B cell (primary cell): ENCODE results near the gene CD200R1L. TPM values are rescaled to one million over a fixed set of nuclear protein-coding genes. Genes with fewer than 3 reads are reported as not detected.

Experiments used
- ATAC-seq: fragments of 200-7000 bp; cut with Tn5 transposase; one replicate; pipeline ENCODE4 v1.10.0; 2021; ENCODE audit warnings: low read depth, mild to moderate bottlenecking, moderate number of reproducible peaks, moderate library complexity
- CTCF ChIA-PET: fragments of 350-600 bp; sonication (Branson Sonifier 250); formaldehyde crosslinking; loops from one replicate; lab custom pipeline; 2021; ENCODE audit warnings: antibody characterized with exemption, inconsistent platforms; lab: Charles Lee
- POLR2A ChIA-PET: fragments of 350-600 bp; sonication (Branson Sonifier 250); formaldehyde crosslinking; loops from one replicate; lab custom pipeline; 2021; ENCODE audit warnings: antibody characterized with exemption; lab: Charles Lee
- DNase-seq: peaks from one replicate; pipeline ENCODE4 v3.0.0; 2013
- H2AFZ ChIP-seq: 2 replicates; pipeline ENCODE4 v1.6.1; 2012; ENCODE audit warnings: mild to moderate bottlenecking, low read depth, low read length; ENCODE audit not compliant: insufficient read depth, poor library complexity, severe bottlenecking
- H3K27ac ChIP-seq, 2 donors: 1 replicate in 1 of 2; 2 replicates in 1 of 2; pipeline ENCODE4 v1.5.1; 2012 to 2013; ENCODE audit warnings: low read length in 2 of 2, mild to moderate bottlenecking in 2 of 2, moderate library complexity in 1 of 2
- H3K27me3 ChIP-seq, 4 experiments: fragments of 200-600 bp in 1 of 4; sonication (generic) in 1 of 4; replicated peaks in 1 of 4; 1 replicate in 2 of 4; 2 replicates in 2 of 4; pipeline versions ENCODE4 v1.6.1 to v1.7.0; 2013 to 2016; ENCODE audit warnings: low read length in 3 of 4, mild to moderate bottlenecking in 2 of 4, mixed read lengths in 1 of 4, moderate library complexity in 1 of 4; ENCODE audit not compliant: insufficient read depth in 4 of 4, control insufficient read depth in 3 of 4; ENCODE audit errors: control extremely low read depth in 1 of 4
- H3K36me3 ChIP-seq, 2 experiments: replicated peaks in 1 of 2; 1 replicate in 1 of 2; 2 replicates in 1 of 2; pipeline versions ENCODE4 v1.6.1 to v1.7.1; 2013; ENCODE audit warnings: low read length in 1 of 2; ENCODE audit not compliant: insufficient read depth in 2 of 2, control insufficient read depth in 1 of 2; ENCODE audit errors: control extremely low read depth in 1 of 2, extremely low read depth in 1 of 2
- H3K4me1 ChIP-seq, 2 donors: fragments of 200-600 bp in 1 of 2; sonication (generic) in 1 of 2; 1 replicate in 1 of 2; 2 replicates in 1 of 2; pipeline versions ENCODE4 v1.5.1 to v1.6.1; 2013 to 2017; ENCODE audit warnings: low read length in 2 of 2; ENCODE audit not compliant: control insufficient read depth in 2 of 2, insufficient read depth in 2 of 2
- H3K4me2 ChIP-seq: replicated peaks from 2 replicates; pipeline ENCODE3; 2012; ENCODE audit warnings: mild to moderate bottlenecking, low read depth, low read length; ENCODE audit not compliant: poor library complexity, severe bottlenecking
- H3K4me3 ChIP-seq, 5 experiments: fragments of 200-600 bp in 1 of 5; sonication (generic) in 1 of 5; 1 replicate in 3 of 5; 2 replicates in 2 of 5; pipeline versions ENCODE4 v1.5.1 to v1.7.0; 2011 to 2016; ENCODE audit warnings: low read length in 4 of 5, mild to moderate bottlenecking in 4 of 5, low read depth in 2 of 5, control low read depth in 1 of 5, moderate library complexity in 1 of 5; ENCODE audit not compliant: insufficient read depth in 1 of 5; ENCODE audit errors: control extremely low read depth in 1 of 5, extremely low read depth in 1 of 5
- H3K79me2 ChIP-seq: fragments of 200-600 bp; sonication (generic); one replicate; pipeline ENCODE4 v1.6.0; 2016; ENCODE audit warnings: low read length; ENCODE audit not compliant: control insufficient read depth, insufficient read depth
- H3K9ac ChIP-seq: fragments of 200-600 bp; sonication (generic); 2 replicates; pipeline ENCODE4 v1.6.1; 2017; ENCODE audit warnings: mild to moderate bottlenecking, low read length, moderate library complexity
- H3K9me3 ChIP-seq, 3 donors: one replicate each; pipeline versions ENCODE4 v1.6.1 to v1.7.1; 2013; ENCODE audit warnings: low read length in 2 of 3; ENCODE audit not compliant: control insufficient read depth in 2 of 3, insufficient read depth in 1 of 3; ENCODE audit errors: control extremely low read depth in 1 of 3
- H4K20me1 ChIP-seq: 2 replicates; pipeline ENCODE4 v1.6.0; 2012; ENCODE audit warnings: mild to moderate bottlenecking, low read length; ENCODE audit not compliant: insufficient read depth, control insufficient read depth, poor library complexity, severe bottlenecking
- H3K27ac Mint-ChIP-seq: one replicate; pipeline ENCODE4 v1.8.0; 2021; ENCODE audit warnings: mixed read lengths
- H3K27me3 Mint-ChIP-seq: one replicate; pipeline ENCODE4 v1.8.0; 2021; ENCODE audit warnings: mixed read lengths
- H3K4me1 Mint-ChIP-seq: one replicate; pipeline ENCODE4 v1.8.0; 2021; ENCODE audit warnings: mixed read lengths
- H3K4me3 Mint-ChIP-seq: one replicate; pipeline ENCODE4 v1.8.0; 2021; ENCODE audit warnings: mixed read lengths
- H3K9me3 Mint-ChIP-seq: one replicate; pipeline ENCODE4 v1.8.0; 2022; ENCODE audit warnings: mixed read lengths; ENCODE audit not compliant: insufficient read depth
- EZH2 ChIP-seq: IDR thresholded peaks from 2 replicates; pipeline ENCODE4 v1.6.1; 2012; ENCODE audit warnings: borderline replicate concordance, low read depth, mild to moderate bottlenecking, moderate library complexity, low read length; ENCODE audit not compliant: insufficient read depth, poor library complexity, severe bottlenecking
- WGBS: methylation state at CpG from one replicate; pipeline ENCODE4 v1.1.5; 2013; ENCODE audit warnings: missing lambda C conversion rate; ENCODE audit not compliant: insufficient coverage; 5-methylcytosine and 5-hydroxymethylcytosine counted together
- intact Hi-C: fragments of 100-400 bp; cut with micrococcal nuclease; formaldehyde crosslinking; loops from one replicate; pipeline ENCODE4 v1.10.0; 2022
- polyA plus RNA-seq: library from polyadenylated mRNA; depleted of rRNA; stranded (reverse); fragments of >200 nt; gene quantifications from 2 replicates; pipeline ENCODE4 v1.2.3, GENCODE V29; 2012
- total RNA-seq, 2 donors: library from RNA; stranded (reverse); fragments of 120-200 nt in 1 of 2; gene quantifications; 1 replicate in 1 of 2; 2 replicates in 1 of 2; pipeline versions ENCODE4 v1.2.3 to v1.2.4, GENCODE V29; 2013 to 2022
- TF ChIP-seq, protein P1 (sequence below): fragments of 200-600 bp; IDR thresholded peaks from one replicate; pipeline ENCODE4 v1.8.0; 2022; ENCODE audit warnings: antibody characterized with exemption, mild to moderate bottlenecking

The CD200R1L gene
- total and polyA plus RNA-seq, 2 donors (not counting 1 experiment from before 2014, with no cell fraction given) = not detected

DNA sequence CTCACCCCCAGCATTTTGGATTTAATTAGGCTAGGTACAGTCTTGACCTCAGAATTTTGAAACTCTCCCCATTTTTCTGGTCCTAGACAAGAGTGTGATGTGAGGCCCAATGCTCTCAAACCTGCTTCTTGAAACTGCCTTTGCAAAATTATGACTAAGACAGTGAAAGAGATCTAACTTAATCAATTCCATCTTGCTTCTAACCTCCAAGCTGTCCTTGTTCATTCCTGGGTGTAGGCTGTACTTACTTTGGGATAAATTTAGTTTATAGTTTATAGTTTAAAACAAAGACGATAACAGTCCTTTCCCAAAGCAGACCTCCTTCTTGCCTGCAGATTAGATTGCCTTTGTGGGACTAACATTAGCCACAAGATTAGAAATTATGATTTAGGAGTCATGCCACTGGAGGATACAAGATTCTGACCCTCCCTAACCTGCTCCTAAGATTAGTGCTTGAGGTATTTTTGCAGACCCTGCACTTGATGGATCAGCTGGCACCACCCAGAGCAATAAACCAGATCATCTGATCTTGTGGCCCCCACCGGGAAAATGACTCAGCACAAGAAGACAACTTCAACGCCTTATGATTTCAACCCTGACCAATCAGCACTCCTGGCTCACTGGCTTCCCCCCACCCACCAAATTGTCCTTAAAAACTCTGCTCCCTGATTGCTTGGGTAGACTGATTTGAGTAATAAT lies 59.6 kb downstream of the CD200R1L start:
- Histone ChIP-seq H4K20me1 (no peaks in the 10 kb centered on the region), H3K9ac (no peak overlapping the region), H3K36me3 (peaks cover 0 to 1% of the 10 kb centered on the region in 2 experiments), H3K4me1 (no peaks in the 10 kb centered on the region), H2AFZ (no peak overlapping the region), H3K27ac (no peak overlapping the region), H3K79me2 (no peaks in the 10 kb centered on the region), H3K4me3 (no peak overlapping the region), H3K4me2 (no peak overlapping the region), H3K9me3 (peaks cover 0 to 8% (median 8%) of the 10 kb centered on the region in 3 donors), H3K27me3 (no peaks in the 10 kb centered on the region)
- ATAC-seq = no peak
- ChIA-PET POLR2A (no interaction called here), CTCF (no interaction called here)
- Mint-ChIP-seq H3K4me3 (no peak overlapping the region), H3K9me3 (no peaks in the 10 kb centered on the region), H3K27me3 (no peaks in the 10 kb centered on the region), H3K27ac (no peak overlapping the region), H3K4me1 (peaks cover 4% of the 10 kb centered on the region)
- intact Hi-C loops = no loop called here
- TF ChIP-seq EZH2 = no peak
- TF ChIP-seq, protein P1, sequence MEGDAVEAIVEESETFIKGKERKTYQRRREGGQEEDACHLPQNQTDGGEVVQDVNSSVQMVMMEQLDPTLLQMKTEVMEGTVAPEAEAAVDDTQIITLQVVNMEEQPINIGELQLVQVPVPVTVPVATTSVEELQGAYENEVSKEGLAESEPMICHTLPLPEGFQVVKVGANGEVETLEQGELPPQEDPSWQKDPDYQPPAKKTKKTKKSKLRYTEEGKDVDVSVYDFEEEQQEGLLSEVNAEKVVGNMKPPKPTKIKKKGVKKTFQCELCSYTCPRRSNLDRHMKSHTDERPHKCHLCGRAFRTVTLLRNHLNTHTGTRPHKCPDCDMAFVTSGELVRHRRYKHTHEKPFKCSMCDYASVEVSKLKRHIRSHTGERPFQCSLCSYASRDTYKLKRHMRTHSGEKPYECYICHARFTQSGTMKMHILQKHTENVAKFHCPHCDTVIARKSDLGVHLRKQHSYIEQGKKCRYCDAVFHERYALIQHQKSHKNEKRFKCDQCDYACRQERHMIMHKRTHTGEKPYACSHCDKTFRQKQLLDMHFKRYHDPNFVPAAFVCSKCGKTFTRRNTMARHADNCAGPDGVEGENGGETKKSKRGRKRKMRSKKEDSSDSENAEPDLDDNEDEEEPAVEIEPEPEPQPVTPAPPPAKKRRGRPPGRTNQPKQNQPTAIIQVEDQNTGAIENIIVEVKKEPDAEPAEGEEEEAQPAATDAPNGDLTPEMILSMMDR = no peak
- no peak for DNase-seq
- 94% methylated on average over 2 of the region's 3 CpGs for WGBS

DNA sequence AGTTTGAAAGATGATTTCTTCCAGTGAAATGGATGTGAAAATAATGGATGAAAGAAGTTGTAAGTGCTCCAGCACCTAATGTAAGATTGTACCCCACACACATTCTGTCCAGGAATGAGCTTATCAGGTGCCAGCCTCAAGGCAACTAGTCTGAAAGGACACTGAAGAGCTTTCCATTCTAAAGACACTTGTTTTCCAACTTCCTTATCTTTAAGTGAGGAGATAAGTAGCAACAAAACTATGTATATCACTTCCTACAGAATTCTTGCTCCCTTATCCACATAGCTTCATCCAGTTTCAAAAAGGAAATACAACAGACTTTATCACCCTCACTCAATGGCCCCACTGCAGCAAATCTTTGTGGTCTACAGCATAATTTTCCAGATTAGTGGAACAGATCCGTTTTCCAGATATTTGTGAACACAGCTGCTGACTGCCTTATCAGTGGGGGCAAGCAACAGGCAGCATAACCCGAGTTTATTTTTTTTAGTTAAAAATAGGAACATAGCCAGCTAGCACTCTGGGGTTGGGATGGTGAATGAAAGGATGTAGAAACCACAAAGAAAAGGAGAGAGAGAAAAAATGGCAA lies 60.6 kb downstream of the CD200R1L start:
- H3K27ac Mint-ChIP-seq = no peak overlapping the region
- CTCF ChIA-PET = interaction anchor here (1.4 kb wide), 1 partner anchor 52 kb away, joined by 3 read pairs; no protein-coding TSS in a partner anchor
- H3K4me1 Mint-ChIP-seq = no peaks in the 10 kb centered on the region

More for the DNA sequence above, 60.6 kb downstream of the CD200R1L start:
- peaks cover 0 to 8% (median 8%) of the 10 kb centered on the region in 3 donors for H3K9me3 ChIP-seq
- H3K4me3 ChIP-seq = no peak overlapping the region
- no peak overlapping the region for H3K4me2 ChIP-seq
- DNase-seq = no peak
- H3K36me3 ChIP-seq = peaks cover 0 to 1% of the 10 kb centered on the region in 2 experiments
- no peaks in the 10 kb centered on the region for H3K27me3 Mint-ChIP-seq
- no peaks in the 10 kb centered on the region for H3K4me1 ChIP-seq
- H2AFZ ChIP-seq = no peak overlapping the region
- H3K79me2 ChIP-seq = no peaks in the 10 kb centered on the region
- intact Hi-C loops = no loop called here
- no peaks in the 10 kb centered on the region for H3K27me3 ChIP-seq
- no peak overlapping the region for H3K27ac ChIP-seq
- no peak for TF ChIP-seq EZH2
- TF ChIP-seq, protein P1 = no peak
- H4K20me1 ChIP-seq = no peaks in the 10 kb centered on the region
- no peak overlapping the region for H3K4me3 Mint-ChIP-seq
- ATAC-seq = no peak
- POLR2A ChIA-PET = no interaction called here
- 20% methylated on average over 1 of the region's 2 CpGs for WGBS
- H3K9me3 Mint-ChIP-seq = no peaks in the 10 kb centered on the region
- no peak overlapping the region for H3K9ac ChIP-seq
